T-helper 1 cell treated with Interleukin-12 subunit alpha and Interleukin-12 subunit beta and Interleukin-4 antibody, amounts not matched to agents 30 ng/mL and 1 ng/mL, for 36 hours (primary cell): ENCODE data around the gene SSR1. TPM values are rescaled to one million over a fixed set of nuclear protein-coding genes. Genes with fewer than 3 reads are reported as not detected.

ENCODE experiments used
- intact Hi-C: fragments of 100-400 bp; cut with micrococcal nuclease; formaldehyde crosslinking; loops from one replicate; pipeline ENCODE4 v1.15.1; 2024
- total RNA-seq: library from RNA; stranded (reverse); gene quantifications from 2 replicates; pipeline ENCODE4 v1.2.3, GENCODE V29; 2022

SSR1 gene
- total RNA-seq, 1 donor from 2014 or later, result 176 TPM

GRCh38 chr6:7218406-7218988 lies 94.5 kb downstream of the SSR1 start:
- intact Hi-C loops, result no loop called here

Other genes with a start within 250 kb of the SSR1 start
- 18.1 and 18.9 TPM in 2 replicates for gene RREB1, start 205.2 kb downstream of the SSR1 start, total RNA-seq
- gene CAGE1, start 76.5 kb upstream of the SSR1 start, total RNA-seq, result 0.07 TPM in 1 of 2 replicates, not detected in the other
- gene RIOK1, start 76.6 kb upstream of the SSR1 start, total RNA-seq, result 37.2 and 46.3 TPM in 2 replicates
- 0.10 TPM in 1 of 2 replicates, not detected in the other for gene DSP, start 228.5 kb upstream of the SSR1 start, total RNA-seq